GM12874 (cell line): Measurements from ENCODE around the gene POLR2M.

ENCODE experiments used
- TF ChIP-seq, protein P1 (sequence below): IDR thresholded peaks from 2 replicates; pipeline ENCODE4 v1.5.1; 2011; ENCODE audit warnings: low read depth, mild to moderate bottlenecking, control low read depth, low read length, moderate library complexity; ENCODE audit not compliant: insufficient read depth

POLR2M gene

DNA sequence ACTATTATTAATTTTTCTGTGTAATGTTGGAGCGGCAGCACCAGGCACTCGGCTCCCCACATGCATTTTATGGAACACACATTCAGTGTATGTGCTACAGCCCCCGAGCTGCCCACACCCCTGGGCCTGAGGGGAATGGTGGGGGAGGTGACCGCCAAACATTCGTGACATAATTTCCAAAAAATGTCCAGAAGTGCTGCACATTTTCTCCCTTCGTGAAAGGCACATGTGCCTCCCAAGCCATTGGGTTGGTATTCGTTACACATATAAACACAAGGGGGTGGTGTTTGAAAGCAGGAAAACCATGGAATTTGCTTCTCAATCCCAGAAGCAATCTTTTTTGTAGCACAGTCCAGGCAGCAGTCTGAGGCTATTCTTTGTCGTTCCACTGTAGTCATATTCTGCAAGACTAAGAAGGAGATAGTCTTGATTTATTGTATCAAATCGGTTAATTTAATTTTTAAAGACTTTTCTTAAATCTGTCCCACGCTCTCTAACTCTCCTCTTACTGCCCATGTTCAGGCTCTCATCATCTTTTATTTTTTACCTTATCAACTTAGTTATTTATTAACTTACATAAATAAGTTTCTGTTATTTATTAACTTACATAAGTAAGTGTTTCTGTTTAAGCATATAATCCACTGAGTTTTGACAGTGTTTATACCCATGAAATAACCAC, 39.2 kb upstream of the POLR2M start:
- TF ChIP-seq, protein P1, sequence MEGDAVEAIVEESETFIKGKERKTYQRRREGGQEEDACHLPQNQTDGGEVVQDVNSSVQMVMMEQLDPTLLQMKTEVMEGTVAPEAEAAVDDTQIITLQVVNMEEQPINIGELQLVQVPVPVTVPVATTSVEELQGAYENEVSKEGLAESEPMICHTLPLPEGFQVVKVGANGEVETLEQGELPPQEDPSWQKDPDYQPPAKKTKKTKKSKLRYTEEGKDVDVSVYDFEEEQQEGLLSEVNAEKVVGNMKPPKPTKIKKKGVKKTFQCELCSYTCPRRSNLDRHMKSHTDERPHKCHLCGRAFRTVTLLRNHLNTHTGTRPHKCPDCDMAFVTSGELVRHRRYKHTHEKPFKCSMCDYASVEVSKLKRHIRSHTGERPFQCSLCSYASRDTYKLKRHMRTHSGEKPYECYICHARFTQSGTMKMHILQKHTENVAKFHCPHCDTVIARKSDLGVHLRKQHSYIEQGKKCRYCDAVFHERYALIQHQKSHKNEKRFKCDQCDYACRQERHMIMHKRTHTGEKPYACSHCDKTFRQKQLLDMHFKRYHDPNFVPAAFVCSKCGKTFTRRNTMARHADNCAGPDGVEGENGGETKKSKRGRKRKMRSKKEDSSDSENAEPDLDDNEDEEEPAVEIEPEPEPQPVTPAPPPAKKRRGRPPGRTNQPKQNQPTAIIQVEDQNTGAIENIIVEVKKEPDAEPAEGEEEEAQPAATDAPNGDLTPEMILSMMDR, result no peak

DNA sequence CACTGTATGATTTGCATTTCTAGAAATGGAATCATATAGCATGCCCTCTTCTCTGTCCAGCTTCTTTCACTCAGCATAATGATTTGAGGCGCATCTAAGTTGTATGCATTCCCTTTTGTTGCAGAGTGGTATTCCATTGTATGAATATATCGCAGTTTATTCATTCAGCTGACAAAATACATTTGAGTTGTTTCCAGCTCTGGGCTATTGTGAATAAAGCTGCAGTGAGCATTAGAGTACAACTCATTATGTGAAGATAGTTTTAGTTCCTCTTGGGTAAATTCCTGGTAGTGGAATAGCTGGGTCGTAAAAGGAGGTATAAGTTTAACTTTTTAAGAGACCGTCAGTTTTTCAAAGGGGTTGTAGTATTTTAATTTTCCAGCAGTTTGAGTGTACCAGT, 38.5 kb upstream of the POLR2M start:
- TF ChIP-seq, protein P1, result no peak

DNA sequence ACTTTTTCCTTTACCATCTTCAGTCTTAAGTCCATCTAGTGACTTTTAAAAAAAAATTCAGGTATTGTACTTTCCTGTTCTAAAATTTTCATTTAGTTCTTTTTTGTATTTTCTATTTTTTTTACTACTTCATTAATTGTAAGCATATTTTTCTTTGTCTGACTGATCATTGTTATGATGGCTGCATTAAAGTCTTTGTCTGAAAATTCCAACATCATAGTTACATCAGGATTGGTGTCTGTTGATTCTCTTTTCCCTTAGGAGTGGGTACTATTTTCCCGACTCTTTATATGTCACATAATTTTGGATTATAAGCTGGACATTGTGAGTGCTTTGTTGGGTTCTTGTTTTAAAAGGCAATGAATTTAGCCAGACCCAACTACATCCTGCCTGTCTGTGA, 34.9 kb upstream of the POLR2M start:
- TF ChIP-seq, protein P1, result no peak

DNA sequence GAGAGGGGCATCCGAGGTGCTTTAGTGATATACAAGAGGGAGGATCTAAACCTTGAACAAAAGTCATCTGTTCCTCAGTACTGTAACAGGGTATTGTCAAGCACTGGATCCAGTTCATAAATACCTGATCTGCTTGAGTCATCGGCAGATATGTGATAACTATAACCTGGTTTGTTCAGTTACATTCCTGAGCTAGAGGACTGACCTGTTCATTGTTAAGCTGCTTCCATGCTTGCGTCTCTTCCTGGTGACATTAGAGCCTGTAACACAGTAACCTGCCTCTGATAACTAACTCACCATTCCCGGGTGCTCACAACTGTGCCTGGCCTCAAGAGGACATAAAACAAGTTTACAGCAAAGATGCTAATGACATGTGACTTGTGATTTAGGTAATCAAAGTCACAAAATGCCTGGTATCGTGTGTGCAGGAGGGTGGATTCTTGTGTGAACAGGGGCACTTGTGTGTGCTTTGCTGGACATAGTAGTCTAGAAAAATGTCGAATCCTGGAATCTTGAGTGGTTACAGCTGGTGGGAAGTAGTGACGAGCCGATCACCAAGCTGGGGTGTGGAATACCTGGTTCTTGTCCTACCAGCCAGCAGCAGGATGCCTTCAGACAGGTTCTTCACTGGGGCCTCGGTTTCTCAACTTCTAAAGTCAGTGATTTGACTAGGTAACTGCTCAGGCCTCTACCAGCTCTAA, 30.9 kb upstream of the POLR2M start:
- TF ChIP-seq, protein P1, result no peak

DNA sequence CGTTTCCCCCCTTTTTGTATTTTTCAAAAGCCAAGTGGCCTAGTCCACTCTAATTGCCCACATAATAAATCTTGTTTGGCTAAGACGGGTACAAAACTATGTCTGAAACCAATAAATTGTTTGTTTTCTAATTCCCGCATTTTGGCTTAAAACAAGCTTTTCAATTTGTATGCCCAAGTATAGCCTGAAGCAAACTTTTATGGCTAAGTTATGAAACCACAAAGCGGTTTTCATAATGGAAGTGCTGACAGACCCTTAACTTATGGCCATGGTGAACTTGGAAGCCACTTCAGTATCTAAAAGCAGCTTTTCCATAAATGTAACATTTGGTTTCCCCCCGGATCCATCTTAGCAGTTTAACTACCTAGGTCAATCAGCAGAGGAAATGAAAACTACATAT, 29.9 kb upstream of the POLR2M start:
- TF ChIP-seq, protein P1, result no peak

DNA sequence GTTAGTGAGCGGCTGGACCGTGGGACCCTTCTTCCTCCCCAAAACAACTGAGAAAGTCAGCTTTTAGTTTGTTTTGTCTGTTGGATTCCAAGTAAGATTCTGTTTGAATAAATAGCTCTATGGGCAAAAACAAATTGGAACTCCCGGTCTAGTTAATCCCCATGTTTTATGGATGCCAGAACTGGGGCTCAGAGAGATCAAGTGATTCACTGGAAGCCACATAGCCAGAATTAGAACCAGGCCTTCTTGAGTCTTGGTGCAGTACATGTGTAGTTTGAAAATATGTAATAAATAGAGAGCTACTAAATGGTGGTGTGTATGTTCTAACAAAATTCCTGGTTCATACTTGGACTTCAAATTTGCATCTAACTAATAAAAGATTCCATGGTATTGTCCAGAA, 29.3 kb upstream of the POLR2M start:
- TF ChIP-seq, protein P1, result no peak

DNA sequence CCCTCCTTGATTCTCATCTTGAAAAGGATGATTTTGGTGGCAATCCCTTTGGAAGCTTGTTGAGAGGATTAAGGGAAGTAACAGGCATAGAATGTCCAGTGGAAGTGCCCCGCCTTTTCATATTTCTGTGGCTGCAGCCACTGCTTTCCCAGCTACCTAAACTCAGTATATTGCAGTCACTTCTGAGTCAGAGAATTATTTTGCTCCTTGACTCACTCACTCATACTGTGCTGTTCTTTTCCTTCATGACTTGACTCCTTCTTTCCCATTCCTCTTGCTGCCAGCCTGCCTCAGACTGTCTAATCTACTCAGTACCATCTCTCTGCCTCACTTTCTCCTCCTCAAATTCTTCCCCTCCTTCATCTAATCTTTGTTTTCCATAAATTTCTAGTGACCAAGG, 26.5 kb upstream of the POLR2M start:
- TF ChIP-seq, protein P1, result no peak
